DMS114 treated with DMSO at 0.1 percent for 48 hours (cell line): ENCODE measurements around the gene SLCO2A1.

ENCODE experiments used
- DNase-seq: peaks from one replicate; lab custom pipeline; 2025; ENCODE audit not compliant: unreplicated experiment; lab: John Stamatoyannopoulos, UW

Gene SLCO2A1

DNA sequence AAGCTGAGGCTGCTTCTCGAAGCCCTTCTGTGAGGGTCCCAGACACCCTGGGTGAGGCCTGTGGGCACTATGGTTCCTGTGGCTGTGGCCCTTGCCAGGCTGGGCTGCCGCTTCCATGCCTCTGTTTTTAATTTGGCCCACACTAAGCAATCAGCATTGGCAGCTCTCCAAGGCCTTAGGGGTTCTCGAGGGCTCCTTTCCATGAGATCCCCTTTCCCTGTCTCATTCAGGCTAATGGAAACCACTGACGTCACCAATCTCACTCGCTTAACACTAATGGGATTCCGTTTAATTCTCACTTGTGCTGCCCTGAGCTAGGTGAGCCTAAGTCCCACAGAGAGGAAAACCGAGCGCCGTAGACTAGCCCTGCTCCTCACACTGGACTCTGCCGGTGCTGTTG is 73.8 kb downstream of the SLCO2A1 start:
- no peak for DNase-seq

DNA sequence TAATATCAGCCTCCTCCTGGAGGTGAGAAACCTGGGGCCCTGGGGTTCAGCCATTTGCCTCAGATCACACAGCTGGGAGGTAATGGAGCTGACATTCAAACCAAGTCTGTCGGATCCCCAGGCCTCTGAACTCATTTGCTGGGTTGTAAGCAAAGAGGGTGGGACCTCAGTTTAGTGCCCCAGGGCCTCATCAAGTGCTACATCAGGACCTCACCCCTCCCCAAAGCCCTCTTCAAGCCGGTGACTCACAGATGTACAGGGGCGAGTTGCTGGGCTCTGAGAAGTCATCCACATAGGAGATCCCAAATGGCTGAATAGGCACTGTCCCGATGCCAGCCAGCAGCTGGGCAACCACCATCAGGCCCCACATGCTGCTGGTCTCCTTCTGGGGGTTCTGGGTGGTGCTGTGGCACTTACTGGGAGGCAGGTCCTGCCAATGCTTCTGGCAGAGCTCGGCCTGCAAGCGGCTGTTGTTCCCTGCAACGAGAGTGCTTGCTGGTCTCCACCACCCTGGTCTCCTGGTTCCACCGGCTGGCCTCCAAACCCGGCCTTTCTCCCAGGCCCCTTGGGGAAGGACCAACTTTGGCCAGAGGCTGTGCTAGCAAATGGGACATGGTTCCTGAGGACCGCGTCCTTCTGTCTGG is 74.9 kb downstream of the SLCO2A1 start:
- no peak for DNase-seq

GRCh38 chr3:133953297-133953696 is 76.4 kb downstream of the SLCO2A1 start:
- DNase-seq, result no peak

GRCh38 chr3:133949438-133949837 is 80.3 kb downstream of the SLCO2A1 start:
- no peak for DNase-seq

DNA sequence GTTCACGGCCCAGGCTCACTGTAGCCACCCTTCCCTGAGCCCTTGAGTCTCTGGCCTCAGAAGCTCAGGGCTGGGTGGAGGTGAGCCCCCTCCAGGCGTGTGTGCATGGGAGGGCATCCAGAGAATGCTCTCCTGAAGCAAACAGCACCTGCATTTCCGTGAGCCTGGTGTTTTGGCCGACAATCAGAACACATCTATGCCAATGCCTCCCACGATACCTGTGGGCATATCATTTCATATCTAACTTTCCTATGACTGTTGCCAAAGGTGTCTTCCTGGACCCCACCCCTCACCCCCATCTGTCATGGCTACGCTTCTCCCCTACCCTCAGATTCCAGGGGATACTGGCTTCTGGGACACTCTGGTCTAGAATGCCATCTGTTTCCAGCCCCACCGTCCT is 80.7 kb downstream of the SLCO2A1 start:
- no peak for DNase-seq

DNA sequence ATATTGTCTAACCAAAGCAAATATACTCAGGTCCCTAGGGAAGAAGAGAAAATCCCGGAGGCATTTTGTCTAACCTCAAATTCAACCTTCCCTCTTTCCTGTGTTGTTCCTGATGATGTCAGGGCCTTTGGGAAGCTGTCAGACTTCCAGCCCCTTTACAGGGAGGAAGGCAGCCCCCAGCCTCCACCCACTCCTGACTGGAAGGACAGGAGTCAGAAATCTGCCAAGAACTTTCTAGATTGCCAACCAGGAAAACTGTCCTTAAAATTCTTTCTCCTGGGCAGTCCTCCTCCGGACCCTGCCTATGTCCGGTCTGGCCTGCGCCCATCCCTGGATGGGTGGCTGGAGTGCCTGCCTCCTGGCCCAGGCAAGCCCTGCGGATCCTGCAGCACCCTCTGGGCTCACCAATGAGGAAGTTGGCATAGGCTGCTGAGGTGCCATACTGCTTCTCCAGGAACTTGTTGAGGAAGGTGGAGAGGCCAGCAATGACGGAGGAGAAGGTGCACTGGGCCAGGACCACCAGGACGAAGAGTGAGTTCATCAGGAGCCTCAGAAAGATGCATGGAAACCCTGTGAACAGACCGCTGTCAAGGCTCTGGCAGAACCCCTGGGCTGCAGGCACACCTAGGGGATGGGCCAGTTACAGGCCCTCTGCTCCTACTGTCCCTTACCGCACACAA is 81.5 kb downstream of the SLCO2A1 start:
- DNase-seq, result no peak

DNA sequence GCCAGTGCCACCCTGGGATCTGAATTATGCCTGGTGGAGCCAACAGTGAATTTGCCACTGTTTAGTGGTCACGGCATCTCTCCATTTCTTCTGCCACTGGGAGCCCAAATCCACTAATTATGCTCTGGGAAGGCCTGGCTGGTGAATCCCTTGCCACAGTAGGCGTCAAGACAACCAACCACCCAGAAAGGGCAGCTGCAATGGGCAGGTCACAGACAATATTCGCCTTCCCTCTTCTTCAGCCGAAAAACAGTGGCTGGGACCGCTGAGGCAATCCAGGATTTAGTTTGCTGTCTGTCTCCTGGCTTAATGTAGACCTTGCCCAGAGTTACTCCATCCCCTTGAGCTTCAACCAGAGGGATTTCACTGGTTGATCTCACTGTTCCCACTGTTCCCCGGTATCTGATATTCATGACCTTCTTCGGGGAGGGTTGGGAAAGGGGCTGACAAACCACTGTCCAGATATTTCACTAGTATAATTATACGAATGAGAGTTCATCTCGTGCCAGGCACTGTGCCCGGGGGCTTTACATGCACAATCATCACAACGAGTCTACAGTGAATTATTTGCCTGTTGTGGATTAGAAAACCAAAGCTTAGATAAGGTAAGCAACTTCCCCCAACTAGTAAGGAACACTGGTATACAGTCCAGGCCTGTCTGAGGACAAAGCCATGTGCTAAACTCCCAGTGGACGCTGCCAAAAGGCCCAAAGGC is 84.2 kb downstream of the SLCO2A1 start:
- DNase-seq, result no peak

- no peak for DNase-seq
Observed at GRCh38 chr3:133944641-133945380, 84.9 kb downstream of the SLCO2A1 start.

GRCh38 chr3:133944181-133944580 is 85.5 kb downstream of the SLCO2A1 start:
- DNase-seq, result no peak

GRCh38 chr3:133943639-133944141 is 86.0 kb downstream of the SLCO2A1 start:
- DNase-seq, result no peak

GRCh38 chr3:133943031-133943535 is 86.6 kb downstream of the SLCO2A1 start:
- DNase-seq, result no peak

GRCh38 chr3:133941415-133941821 is 88.3 kb downstream of the SLCO2A1 start:
- DNase-seq, result no peak

DNA sequence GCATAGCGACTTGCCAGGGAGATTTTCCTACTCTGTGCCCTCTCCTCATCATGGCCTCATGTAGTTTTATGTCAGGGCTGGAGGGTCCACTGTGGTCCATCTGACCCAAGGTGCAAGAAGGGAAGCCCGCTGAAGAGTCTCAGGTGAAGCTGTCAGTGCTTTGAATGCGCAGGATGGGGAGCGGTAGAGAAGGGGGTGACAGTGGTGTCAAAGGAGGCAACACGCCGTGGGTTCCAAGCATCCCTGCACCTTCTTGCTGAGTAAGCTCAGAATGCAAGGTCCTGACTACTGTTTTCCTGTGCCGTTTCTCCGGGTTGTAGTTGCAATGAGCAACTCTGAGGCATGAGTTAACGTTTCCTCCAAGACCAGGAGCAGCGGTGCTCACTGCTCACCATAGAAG is 89.2 kb downstream of the SLCO2A1 start:
- no peak for DNase-seq

DNA sequence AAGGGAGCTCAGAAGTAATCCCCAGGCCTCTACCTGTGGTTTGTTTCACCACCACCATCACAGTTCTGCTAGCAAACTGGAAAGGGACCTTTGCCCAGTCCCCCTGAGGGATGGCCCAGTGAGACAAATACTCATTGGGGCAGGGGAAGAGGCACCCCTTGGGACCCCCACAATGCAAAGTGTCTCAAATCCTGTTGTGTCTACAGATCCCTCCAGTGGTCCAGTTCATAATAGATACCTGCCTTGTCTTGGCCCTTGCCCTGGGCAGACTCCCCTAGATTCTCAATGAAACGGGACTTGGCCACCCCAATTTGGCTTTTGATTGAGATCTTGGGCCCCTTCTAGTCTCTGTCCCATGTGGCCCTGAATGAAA is 90.3 kb downstream of the SLCO2A1 start:
- no peak for DNase-seq

- no peak for DNase-seq
Observed at GRCh38 chr3:133938770-133939462, 90.8 kb downstream of the SLCO2A1 start.

DNA sequence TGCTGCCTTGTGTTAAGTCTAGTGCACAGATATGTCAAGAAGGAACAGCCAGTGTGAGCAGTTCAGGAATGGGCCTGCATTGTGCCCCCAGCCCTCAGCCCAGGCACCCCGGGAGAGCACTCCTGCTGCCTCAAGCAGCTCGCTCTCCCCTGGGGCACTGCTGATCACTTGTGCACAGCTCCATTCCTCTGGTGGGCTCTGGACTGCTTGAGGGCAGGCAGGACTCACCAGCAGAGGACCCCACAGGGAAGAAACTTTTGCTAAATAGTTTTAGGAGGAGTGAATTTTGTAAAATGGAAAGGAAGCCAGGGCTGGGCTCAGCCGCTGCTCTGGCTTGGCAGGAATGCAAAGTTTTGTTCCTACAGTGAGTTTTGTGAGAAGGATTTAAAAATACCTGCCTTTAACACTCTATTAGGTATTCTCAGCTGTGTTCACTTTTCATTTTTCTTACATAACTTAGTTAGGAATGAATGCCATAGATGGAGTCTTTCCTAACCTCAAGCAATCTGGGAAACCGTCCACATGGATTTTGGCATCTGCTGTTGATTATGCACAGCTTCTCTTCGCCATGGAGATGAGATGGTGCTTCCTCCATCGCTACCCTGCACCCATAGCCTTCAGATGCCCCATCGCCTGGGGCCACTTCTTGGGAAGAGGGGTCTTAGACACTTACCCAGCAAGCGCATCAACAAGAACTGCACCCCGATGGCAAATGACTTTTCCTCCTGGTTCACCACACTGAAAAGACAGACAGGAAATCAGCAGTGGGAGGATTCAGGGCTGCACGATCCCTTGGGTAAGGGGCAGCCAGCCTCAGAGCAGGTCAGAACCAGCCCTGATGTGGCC is 91.7 kb downstream of the SLCO2A1 start:
- no peak for DNase-seq

DNA sequence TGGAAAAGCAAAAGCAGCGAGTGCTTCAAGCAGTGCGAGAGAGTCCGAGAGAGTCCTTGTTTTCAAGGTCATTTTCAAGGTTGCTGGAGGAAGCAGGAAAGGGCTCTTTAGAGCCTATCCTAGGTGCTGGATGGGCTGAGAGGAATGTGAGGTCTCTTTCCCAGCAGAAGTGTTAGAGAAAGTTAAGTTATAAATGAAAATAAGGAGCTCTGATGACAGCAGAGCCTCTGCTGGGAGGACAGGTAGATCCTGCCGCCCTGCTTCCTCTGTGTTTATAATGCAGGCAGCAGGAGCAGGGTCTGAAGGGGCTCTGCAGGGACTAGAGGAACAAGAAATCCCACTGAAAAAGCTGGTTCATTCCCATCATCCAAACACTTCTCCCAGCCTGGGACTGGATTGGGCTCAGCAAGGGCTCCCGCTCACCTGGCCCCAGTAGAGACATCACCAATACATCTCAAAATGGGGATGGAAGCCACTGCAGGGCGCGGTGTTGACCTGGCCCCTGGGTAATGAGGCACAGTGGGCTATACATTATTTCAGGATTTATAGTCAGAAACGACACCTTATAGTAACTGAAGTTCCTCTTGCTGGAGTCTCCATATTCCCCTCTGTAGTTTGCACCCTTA is 92.6 kb downstream of the SLCO2A1 start:
- no peak for DNase-seq

- DNase-seq, result no peak
Observed at GRCh38 chr3:133935843-133936769, 93.6 kb downstream of the SLCO2A1 start.
